Panc1 (cell line): ENCODE results near the gene GRPR. TPM values are rescaled to one million over a fixed set of nuclear protein-coding genes. Genes with fewer than 3 reads are reported as not detected.

Source experiments
- ATAC-seq: fragments of 200-7000 bp; cut with Tn5 transposase; 2 replicates; pipeline ENCODE4 v1.9.1; 2020; ENCODE audit warnings: mild to moderate bottlenecking, moderate library complexity
- BruUV-seq: library from RNA; stranded (reverse); fragments of 400-500 nt; replicated peaks from 2 replicates; lab custom pipeline; 2021; lab: Mats Ljungman, UMichigan
- CTCF ChIA-PET: fragments of 300-600 bp; sonication (Branson Sonifier 250); formaldehyde crosslinking; loops from one replicate; lab custom pipeline; 2022; ENCODE audit warnings: antibody characterized with exemption; lab: Charles Lee
- POLR2A ChIA-PET: fragments of 300-600 bp; sonication (Branson Sonifier 250); formaldehyde crosslinking; loops from one replicate; lab custom pipeline; 2022; ENCODE audit warnings: antibody characterized with exemption; lab: Charles Lee
- DNase-seq: peaks from one replicate; pipeline ENCODE4 v3.0.0-alpha.2; 2010; ENCODE audit warnings: low read depth, low spot score
- H3K27ac ChIP-seq: 2 replicates; pipeline ENCODE4 v1.5.1; 2011; ENCODE audit warnings: mild to moderate bottlenecking, low read length, inconsistent platforms
- H3K27me3 ChIP-seq: fragments of 200-500 bp; sonication (Bioruptor generic); 2 replicates; pipeline ENCODE4 v1.6.0; 2014; ENCODE audit warnings: low read length, inconsistent platforms; ENCODE audit not compliant: control insufficient read depth, insufficient read depth
- H3K36me3 ChIP-seq: fragments of 200-500 bp; sonication (Bioruptor generic); 2 replicates; pipeline ENCODE4 v1.5.1; 2014; ENCODE audit warnings: inconsistent platforms, mild to moderate bottlenecking, low read length, moderate library complexity; ENCODE audit not compliant: control insufficient read depth, insufficient read depth
- H3K4me1 ChIP-seq: 2 replicates; pipeline ENCODE4 v1.5.1; 2011; ENCODE audit warnings: inconsistent platforms, mild to moderate bottlenecking, low read length, moderate library complexity; ENCODE audit not compliant: control insufficient read depth, insufficient read depth
- H3K4me3 ChIP-seq, 2 experiments: 2 replicates each; pipeline ENCODE4 v1.5.1; 2011 to 2012; ENCODE audit warnings: low read depth in 2 of 2, low read length in 2 of 2, mild to moderate bottlenecking in 2 of 2, inconsistent platforms in 1 of 2, moderate library complexity in 1 of 2
- H3K9me3 ChIP-seq: fragments of 200-500 bp; sonication (Bioruptor generic); 2 replicates; pipeline ENCODE4 v1.5.1; 2014; ENCODE audit warnings: low read depth, mild to moderate bottlenecking, inconsistent platforms, low read length, moderate library complexity; ENCODE audit not compliant: control insufficient read depth, insufficient read depth
- POLR2AphosphoS5 ChIP-seq: IDR thresholded peaks from 2 replicates; pipeline ENCODE4 v1.6.1; 2012; ENCODE audit warnings: mild to moderate bottlenecking, low read depth, low read length, moderate library complexity
- SIN3A ChIP-seq: IDR thresholded peaks from 2 replicates; pipeline ENCODE4 v1.6.1; 2012; ENCODE audit warnings: low read depth, mild to moderate bottlenecking, low read length, moderate library complexity, borderline replicate concordance; ENCODE audit not compliant: insufficient read depth
- TCF7L2 ChIP-seq: IDR thresholded peaks from 2 replicates; pipeline ENCODE4 v1.6.1; 2011; ENCODE audit warnings: mild to moderate bottlenecking, low read depth, low read length, inconsistent platforms
- in situ Hi-C: cut with HindIII; loops from 2 replicates; pipeline ENCODE4 v1.10.0; 2016; ENCODE audit warnings: low sequenced_read_pairs, low pct_unique_long_range_greater_than_20kb
- intact Hi-C: fragments of 100-400 bp; cut with micrococcal nuclease; formaldehyde crosslinking; loops from one replicate; pipeline ENCODE4 v1.10.0; 2022; ENCODE audit not compliant: unreplicated experiment
- total RNA-seq: library from RNA; stranded (reverse); gene quantifications from one replicate; pipeline ENCODE4 v1.2.1, GENCODE V29; 2021; ENCODE audit not compliant: unreplicated experiment
- TF ChIP-seq, protein P1 (sequence below), 2 experiments: IDR thresholded peaks; 2 replicates each; pipeline ENCODE4 v1.6.1; 2011 to 2012; ENCODE audit warnings: low read depth in 2 of 2, control low read depth in 1 of 2, low read length in 1 of 2, mild to moderate bottlenecking in 1 of 2, moderate library complexity in 1 of 2; ENCODE audit not compliant: insufficient read depth in 1 of 2
- TF ChIP-seq, protein P2 (sequence below): fragments of 450-650 bp; IDR thresholded peaks from 2 replicates; pipeline ENCODE4 v1.5.1; 2017; ENCODE audit warnings: mild to moderate bottlenecking

The GRPR gene
- total RNA-seq, 1 experiment from 2014 or later, result not detected

DNA sequence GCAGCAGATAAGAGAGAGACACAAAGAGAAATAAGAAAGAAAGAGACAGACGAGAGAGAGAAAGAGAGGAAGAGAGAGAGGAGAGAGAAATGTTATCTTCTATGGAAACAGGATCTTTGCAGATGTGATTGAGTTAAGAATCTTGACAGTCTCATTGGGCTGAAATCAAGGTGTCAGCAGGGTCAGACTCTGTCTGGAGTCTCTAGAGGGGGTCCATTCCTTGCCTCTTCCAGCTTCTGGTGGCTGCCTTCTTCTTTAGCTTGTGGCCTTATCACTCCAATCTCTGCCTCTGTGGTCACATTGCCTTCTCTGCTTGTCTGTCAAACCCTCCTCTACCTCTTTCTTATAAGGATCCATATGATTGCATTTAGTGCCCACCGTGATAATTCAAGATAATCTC, 21.8 kb upstream of the GRPR start:
- Histone ChIP-seq H3K36me3 (no peaks in the 10 kb centered on the region), H3K4me3 (no peak overlapping the region), H3K9me3 (no peaks in the 10 kb centered on the region), H3K27me3 (no peaks in the 10 kb centered on the region), H3K4me1 (no peaks in the 10 kb centered on the region), H3K27ac (no peak overlapping the region)
- in situ Hi-C loops, result no loop called here
- DNase-seq, result no peak
- intact Hi-C loops, result no loop called here
- ChIA-PET POLR2A (no interaction called here), CTCF (no interaction called here)
- TF ChIP-seq POLR2AphosphoS5, result no peak
- no peak for TF ChIP-seq TCF7L2
- no peak for TF ChIP-seq SIN3A
- TF ChIP-seq, protein P1, sequence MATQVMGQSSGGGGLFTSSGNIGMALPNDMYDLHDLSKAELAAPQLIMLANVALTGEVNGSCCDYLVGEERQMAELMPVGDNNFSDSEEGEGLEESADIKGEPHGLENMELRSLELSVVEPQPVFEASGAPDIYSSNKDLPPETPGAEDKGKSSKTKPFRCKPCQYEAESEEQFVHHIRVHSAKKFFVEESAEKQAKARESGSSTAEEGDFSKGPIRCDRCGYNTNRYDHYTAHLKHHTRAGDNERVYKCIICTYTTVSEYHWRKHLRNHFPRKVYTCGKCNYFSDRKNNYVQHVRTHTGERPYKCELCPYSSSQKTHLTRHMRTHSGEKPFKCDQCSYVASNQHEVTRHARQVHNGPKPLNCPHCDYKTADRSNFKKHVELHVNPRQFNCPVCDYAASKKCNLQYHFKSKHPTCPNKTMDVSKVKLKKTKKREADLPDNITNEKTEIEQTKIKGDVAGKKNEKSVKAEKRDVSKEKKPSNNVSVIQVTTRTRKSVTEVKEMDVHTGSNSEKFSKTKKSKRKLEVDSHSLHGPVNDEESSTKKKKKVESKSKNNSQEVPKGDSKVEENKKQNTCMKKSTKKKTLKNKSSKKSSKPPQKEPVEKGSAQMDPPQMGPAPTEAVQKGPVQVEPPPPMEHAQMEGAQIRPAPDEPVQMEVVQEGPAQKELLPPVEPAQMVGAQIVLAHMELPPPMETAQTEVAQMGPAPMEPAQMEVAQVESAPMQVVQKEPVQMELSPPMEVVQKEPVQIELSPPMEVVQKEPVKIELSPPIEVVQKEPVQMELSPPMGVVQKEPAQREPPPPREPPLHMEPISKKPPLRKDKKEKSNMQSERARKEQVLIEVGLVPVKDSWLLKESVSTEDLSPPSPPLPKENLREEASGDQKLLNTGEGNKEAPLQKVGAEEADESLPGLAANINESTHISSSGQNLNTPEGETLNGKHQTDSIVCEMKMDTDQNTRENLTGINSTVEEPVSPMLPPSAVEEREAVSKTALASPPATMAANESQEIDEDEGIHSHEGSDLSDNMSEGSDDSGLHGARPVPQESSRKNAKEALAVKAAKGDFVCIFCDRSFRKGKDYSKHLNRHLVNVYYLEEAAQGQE (IDR thresholded peaks at IDR 0.05; ENCODE audit: insufficient read depth in 1 of 2, low read depth in 2 of 2, low read length in 1 of 2), result no peak
- TF ChIP-seq, protein P2, sequence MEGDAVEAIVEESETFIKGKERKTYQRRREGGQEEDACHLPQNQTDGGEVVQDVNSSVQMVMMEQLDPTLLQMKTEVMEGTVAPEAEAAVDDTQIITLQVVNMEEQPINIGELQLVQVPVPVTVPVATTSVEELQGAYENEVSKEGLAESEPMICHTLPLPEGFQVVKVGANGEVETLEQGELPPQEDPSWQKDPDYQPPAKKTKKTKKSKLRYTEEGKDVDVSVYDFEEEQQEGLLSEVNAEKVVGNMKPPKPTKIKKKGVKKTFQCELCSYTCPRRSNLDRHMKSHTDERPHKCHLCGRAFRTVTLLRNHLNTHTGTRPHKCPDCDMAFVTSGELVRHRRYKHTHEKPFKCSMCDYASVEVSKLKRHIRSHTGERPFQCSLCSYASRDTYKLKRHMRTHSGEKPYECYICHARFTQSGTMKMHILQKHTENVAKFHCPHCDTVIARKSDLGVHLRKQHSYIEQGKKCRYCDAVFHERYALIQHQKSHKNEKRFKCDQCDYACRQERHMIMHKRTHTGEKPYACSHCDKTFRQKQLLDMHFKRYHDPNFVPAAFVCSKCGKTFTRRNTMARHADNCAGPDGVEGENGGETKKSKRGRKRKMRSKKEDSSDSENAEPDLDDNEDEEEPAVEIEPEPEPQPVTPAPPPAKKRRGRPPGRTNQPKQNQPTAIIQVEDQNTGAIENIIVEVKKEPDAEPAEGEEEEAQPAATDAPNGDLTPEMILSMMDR, result no peak
- BruUV-seq, result no TSS peak
- no peak for ATAC-seq

DNA sequence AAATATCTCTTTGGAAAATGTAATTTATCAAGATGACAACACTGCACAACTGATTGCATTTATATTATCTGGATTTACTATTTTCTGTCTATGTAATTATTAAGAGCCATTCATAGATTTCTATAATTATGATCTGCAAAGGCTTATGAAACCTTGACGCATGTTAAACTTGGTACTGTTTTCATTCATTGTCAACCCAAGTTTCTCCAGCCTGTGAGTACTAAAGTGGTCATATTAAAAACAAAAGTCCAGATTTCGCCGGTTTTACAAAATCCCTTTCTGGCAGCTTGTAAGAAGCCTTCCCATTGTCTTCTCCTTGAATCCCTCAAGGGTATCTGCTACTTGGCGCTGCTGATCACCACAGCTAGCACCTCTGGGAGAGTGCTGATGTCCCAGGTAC, 19.7 kb upstream of the GRPR start:
- TF ChIP-seq, protein P2, result no peak
- no peak for TF ChIP-seq POLR2AphosphoS5
- TF ChIP-seq, protein P1 (IDR thresholded peaks at IDR 0.05; ENCODE audit: insufficient read depth in 1 of 2, low read depth in 2 of 2, low read length in 1 of 2), result no peak
- TF ChIP-seq TCF7L2, result no peak
- no peak for TF ChIP-seq SIN3A
- DNase-seq (no peak), ATAC-seq (no peak)
- in situ Hi-C loops (no loop called here), intact Hi-C loops (no loop called here)
- no peak overlapping the region for H3K27ac ChIP-seq
- no peaks in the 10 kb centered on the region for H3K4me1 ChIP-seq
- H3K27me3 ChIP-seq, result no peaks in the 10 kb centered on the region
- ChIA-PET POLR2A (no interaction called here), CTCF (no interaction called here)
- BruUV-seq, result no TSS peak
- H3K36me3 ChIP-seq, result no peaks in the 10 kb centered on the region
- H3K4me3 ChIP-seq, result no peak overlapping the region
- no peaks in the 10 kb centered on the region for H3K9me3 ChIP-seq
